Measurements from ENCODE around the gene ABCG1. TPM values are rescaled to one million over a fixed set of nuclear protein-coding genes. Genes with fewer than 3 reads are reported as not detected.

Gene ABCG1
- total and polyA plus RNA-seq, 4 donors: 11.5 to 65.0 (median 35.0) TPM

DNA sequence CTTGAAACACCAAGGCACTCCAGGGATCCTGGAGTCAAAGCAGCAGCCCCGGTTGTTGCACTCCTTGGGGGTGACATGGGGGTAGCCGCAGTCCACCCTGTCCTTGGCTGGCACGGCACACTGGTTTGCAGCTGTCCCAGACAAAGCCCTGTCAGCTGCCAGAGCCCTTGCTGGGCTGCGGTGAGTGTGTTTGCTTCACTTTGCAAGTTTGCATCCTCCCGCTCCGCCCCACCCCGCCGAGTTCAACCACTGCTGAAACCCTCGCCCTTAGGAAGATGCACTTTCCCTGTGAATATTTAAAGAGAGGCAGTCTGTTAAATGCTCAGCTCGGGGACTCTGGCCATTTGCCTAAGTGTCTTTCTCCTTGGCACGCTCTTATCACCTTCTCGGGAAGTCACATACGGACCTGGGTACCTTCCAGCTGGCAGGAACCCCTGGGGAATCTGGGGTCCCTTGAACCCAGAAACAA lies 94.6 kb downstream of the ABCG1 start:
- WGBS, 2 donors: 37 to 61% methylated on average over 13 of the region's 13 CpGs
- ATAC-seq (ENCODE audit: insufficient read depth, low FRiP score) (no peak), DNase-seq (peak; percentile 23 to 47 (median 46))
- Histone ChIP-seq H3K27ac (ENCODE audit: low read depth in 1 of 2, low read length in 1 of 2) (no peak overlapping the region), H3K4me1 (ENCODE audit: control insufficient read depth in 5 of 5, insufficient read depth in 5 of 5, low read length in 5 of 5) (peaks cover 0 to 21% (median 4%) of the 10 kb centered on the region in 5 donors), H3K9me3 (ENCODE audit: control insufficient read depth in 4 of 4, insufficient read depth in 3 of 4, low read length in 3 of 4) (no peaks in the 10 kb centered on the region), H3K27me3 (ENCODE audit: control insufficient read depth in 3 of 3, insufficient read depth in 3 of 3, low read length in 2 of 3) (no peaks in the 10 kb centered on the region), H3K9ac (ENCODE audit: insufficient read depth in 1 of 2, low read length in 2 of 2) (no peak overlapping the region), H3K4me3 (no peak overlapping the region), H3K36me3 (ENCODE audit: control insufficient read depth in 4 of 4, insufficient read depth in 4 of 4, low read length in 4 of 4) (no peaks in the 10 kb centered on the region)
- no peak for TF ChIP-seq CTCF (IDR thresholded peaks at IDR 0.05; ENCODE audit: control extremely low read depth, extremely low read depth)

- Histone ChIP-seq H3K27me3 (ENCODE audit: control insufficient read depth in 3 of 3, insufficient read depth in 3 of 3, low read length in 2 of 3) (no peaks in the 10 kb centered on the region), H3K36me3 (ENCODE audit: control insufficient read depth in 4 of 4, insufficient read depth in 4 of 4, low read length in 4 of 4) (no peaks in the 10 kb centered on the region), H3K9me3 (ENCODE audit: control insufficient read depth in 4 of 4, insufficient read depth in 3 of 4, low read length in 3 of 4) (no peaks in the 10 kb centered on the region), H3K4me3 (no peak overlapping the region), H3K9ac (ENCODE audit: insufficient read depth in 1 of 2, low read length in 2 of 2) (no peak overlapping the region), H3K27ac (ENCODE audit: low read depth in 1 of 2, low read length in 1 of 2) (no peak overlapping the region), H3K4me1 (ENCODE audit: control insufficient read depth in 5 of 5, insufficient read depth in 5 of 5, low read length in 5 of 5) (peaks cover 0 to 21% (median 4%) of the 10 kb centered on the region in 5 donors)
- WGBS, 2 donors: 81 to 93% methylated on average over 6 of the region's 6 CpGs
- DNase-seq (no peak), ATAC-seq (ENCODE audit: insufficient read depth, low FRiP score) (no peak)
- no peak for TF ChIP-seq CTCF (IDR thresholded peaks at IDR 0.05; ENCODE audit: control extremely low read depth, extremely low read depth)
These were observed 95.8 kb downstream of the ABCG1 start for GRCh38 chr21:42314616-42315295.

GRCh38 chr21:42315296-42315891 lies 96.5 kb downstream of the ABCG1 start, which contains the start of gene TFF3:
TFF3 (minus strand) TSS chr21:42315409; CDS start chr21:42315374, 35 bp downstream.
- no peaks in the 10 kb centered on the region for H3K27me3 ChIP-seq (ENCODE audit: control insufficient read depth in 3 of 3, insufficient read depth in 3 of 3, low read length in 2 of 3)
- TF ChIP-seq CTCF (IDR thresholded peaks at IDR 0.05; ENCODE audit: control extremely low read depth, extremely low read depth): no peak
- no peaks in the 10 kb centered on the region for H3K9me3 ChIP-seq (ENCODE audit: control insufficient read depth in 4 of 4, insufficient read depth in 3 of 4, low read length in 3 of 4)
- H3K27ac ChIP-seq (ENCODE audit: low read depth in 1 of 2, low read length in 1 of 2): no peak within 1 kb of the TSS
- WGBS, 2 donors: 75 to 80% methylated on average over 15 of the region's 15 CpGs
- peaks cover 0 to 17% (median 4%) of the 10 kb centered on the region in 5 donors for H3K4me1 ChIP-seq (ENCODE audit: control insufficient read depth in 5 of 5, insufficient read depth in 5 of 5, low read length in 5 of 5)
- H3K4me3 ChIP-seq: no peak within 1 kb of the TSS
- ATAC-seq (ENCODE audit: insufficient read depth, low FRiP score): no peak
- peak; percentile 53 to 54 (median 53) for DNase-seq
- no peaks in the 10 kb centered on the region for H3K36me3 ChIP-seq (ENCODE audit: control insufficient read depth in 4 of 4, insufficient read depth in 4 of 4, low read length in 4 of 4)
- no peak within 1 kb of the TSS for H3K9ac ChIP-seq (ENCODE audit: insufficient read depth in 1 of 2, low read length in 2 of 2)
